ENCODE results near the gene AATK.

AATK gene

DNA sequence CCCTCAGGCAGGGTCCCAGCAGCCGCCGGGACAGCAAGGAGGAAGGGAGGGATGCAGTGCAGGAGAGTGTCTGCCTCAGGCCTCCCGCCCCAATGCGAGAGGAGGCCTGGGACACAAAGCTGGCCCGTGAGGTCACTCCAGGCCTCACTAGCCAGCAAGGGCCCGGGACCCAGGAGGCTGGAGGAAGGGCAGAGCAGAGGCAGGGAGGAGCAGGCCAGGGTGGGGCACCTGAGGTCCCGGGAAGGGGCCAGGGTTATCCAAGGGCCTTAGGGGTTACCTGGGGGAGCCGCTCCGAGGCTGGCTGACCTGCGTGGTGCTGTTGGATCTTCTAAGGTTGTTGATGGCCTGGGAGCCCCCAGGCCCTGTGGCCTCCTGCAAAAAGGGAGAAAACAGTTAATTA, 42.6 kb upstream of the AATK start:
- TF ChIP-seq, protein P1, sequence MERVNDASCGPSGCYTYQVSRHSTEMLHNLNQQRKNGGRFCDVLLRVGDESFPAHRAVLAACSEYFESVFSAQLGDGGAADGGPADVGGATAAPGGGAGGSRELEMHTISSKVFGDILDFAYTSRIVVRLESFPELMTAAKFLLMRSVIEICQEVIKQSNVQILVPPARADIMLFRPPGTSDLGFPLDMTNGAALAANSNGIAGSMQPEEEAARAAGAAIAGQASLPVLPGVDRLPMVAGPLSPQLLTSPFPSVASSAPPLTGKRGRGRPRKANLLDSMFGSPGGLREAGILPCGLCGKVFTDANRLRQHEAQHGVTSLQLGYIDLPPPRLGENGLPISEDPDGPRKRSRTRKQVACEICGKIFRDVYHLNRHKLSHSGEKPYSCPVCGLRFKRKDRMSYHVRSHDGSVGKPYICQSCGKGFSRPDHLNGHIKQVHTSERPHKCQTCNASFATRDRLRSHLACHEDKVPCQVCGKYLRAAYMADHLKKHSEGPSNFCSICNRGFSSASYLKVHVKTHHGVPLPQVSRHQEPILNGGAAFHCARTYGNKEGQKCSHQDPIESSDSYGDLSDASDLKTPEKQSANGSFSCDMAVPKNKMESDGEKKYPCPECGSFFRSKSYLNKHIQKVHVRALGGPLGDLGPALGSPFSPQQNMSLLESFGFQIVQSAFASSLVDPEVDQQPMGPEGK (CRISPR knock-in tag; IDR thresholded peaks at IDR 0.05; ENCODE audit: borderline replicate concordance), result no peak
- TF ChIP-seq ZFP30 (CRISPR knock-in tag; IDR thresholded peaks at IDR 0.05) (no peak), BACH2 (CRISPR knock-in tag; IDR thresholded peaks at IDR 0.05; ENCODE audit: borderline replicate concordance) (no peak), ARNTL (CRISPR knock-in tag; IDR thresholded peaks at IDR 0.05; ENCODE audit: borderline replicate concordance, low read depth) (no peak), GLIS3 (CRISPR knock-in tag; IDR thresholded peaks at IDR 0.05) (no peak), ESRRG (CRISPR knock-in tag; IDR thresholded peaks at IDR 0.05) (no peak), ZNF565 (CRISPR knock-in tag; conservative IDR thresholded peaks at IDR 0.05; ENCODE audit: low read depth) (no peak)
- ATAC-seq, result no peak

DNA sequence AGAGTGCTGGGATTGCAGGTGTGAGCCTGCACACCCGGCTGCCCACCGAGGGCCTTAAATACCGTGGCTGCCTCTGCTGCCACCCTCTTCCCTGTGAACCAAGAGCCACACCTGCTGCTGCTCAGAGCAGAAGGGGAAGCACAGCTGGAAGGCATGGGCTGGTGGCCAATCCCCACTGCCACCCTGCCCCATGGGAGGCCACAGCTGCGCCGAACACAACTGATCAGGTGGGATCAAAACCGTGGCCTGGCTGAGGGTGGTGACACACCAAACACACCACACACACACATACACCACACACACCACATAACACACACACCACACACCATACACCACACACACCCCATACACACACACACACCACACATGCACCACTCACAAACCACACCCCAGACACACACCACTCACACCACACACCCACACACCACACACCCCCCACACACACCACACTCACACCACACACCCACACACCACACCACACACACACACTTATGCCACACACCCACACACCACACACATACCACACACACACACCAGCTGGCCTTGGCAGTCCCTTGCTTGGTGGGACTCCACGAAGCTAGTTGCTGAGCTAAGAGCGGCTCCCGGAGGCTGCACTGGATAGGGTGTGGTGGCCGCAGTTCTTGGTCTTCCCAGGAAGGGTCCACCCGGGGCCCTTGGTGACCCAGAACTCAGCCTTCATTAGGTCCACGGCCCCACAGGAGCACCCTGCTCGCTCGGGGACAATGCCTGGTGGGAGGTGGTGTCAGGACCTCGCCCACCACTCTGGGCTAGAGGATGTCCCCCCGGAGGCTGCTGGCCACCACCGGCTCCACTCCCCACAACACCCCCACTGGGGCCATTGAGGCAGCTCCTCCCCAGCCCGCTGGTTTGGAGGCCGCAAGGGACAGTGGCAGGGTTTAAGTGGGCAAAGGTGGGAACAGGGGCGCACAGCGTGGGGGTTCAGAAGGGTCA, 41.9 kb upstream of the AATK start:
- no peak for TF ChIP-seq ZNF70 (CRISPR knock-in tag; IDR thresholded peaks at IDR 0.05)
- TF ChIP-seq SNAI2 (CRISPR knock-in tag; IDR thresholded peaks at IDR 0.05), result no peak
- no peak for TF ChIP-seq GLIS3 (CRISPR knock-in tag; IDR thresholded peaks at IDR 0.05)
- TF ChIP-seq PPARA (CRISPR knock-in tag; IDR thresholded peaks at IDR 0.05; ENCODE audit: borderline replicate concordance), result no peak
- no peak for TF ChIP-seq CSDC2 (CRISPR knock-in tag; IDR thresholded peaks at IDR 0.05)
- no peak for ATAC-seq

DNA sequence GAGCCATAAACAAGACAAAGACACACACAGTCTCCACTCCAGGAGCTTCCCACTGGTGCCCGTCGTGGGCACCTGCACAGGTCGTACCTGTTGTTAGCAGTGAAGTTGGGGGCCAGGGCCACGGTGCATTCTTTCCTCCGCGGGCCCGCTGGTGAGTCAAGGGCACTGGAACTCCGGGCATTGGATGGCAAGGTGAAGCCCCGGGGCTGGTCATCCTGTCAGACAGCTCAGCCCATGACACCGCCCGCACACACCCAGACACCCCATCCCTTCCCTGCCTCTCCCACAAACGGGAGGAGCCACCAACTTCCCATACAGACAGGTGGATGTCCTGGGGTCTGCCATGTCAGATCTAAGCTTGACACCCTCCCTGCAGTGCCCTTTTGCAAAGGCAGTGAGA, 40.6 kb upstream of the AATK start:
- no peak for TF ChIP-seq OSR1 (CRISPR knock-in tag; IDR thresholded peaks at IDR 0.05)
- no peak for TF ChIP-seq ZFP30 (CRISPR knock-in tag; IDR thresholded peaks at IDR 0.05)
- TF ChIP-seq, protein P2, sequence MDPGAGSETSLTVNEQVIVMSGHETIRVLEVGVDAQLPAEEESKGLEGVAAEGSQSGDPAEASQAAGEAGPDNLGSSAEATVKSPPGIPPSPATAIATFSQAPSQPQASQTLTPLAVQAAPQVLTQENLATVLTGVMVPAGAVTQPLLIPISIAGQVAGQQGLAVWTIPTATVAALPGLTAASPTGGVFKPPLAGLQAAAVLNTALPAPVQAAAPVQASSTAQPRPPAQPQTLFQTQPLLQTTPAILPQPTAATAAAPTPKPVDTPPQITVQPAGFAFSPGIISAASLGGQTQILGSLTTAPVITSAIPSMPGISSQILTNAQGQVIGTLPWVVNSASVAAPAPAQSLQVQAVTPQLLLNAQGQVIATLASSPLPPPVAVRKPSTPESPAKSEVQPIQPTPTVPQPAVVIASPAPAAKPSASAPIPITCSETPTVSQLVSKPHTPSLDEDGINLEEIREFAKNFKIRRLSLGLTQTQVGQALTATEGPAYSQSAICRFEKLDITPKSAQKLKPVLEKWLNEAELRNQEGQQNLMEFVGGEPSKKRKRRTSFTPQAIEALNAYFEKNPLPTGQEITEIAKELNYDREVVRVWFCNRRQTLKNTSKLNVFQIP (CRISPR knock-in tag; IDR thresholded peaks at IDR 0.05; ENCODE audit: borderline replicate concordance, low read depth), result no peak
- no peak for TF ChIP-seq ZNF8 (CRISPR knock-in tag; IDR thresholded peaks at IDR 0.05)
- no peak for ATAC-seq

DNA sequence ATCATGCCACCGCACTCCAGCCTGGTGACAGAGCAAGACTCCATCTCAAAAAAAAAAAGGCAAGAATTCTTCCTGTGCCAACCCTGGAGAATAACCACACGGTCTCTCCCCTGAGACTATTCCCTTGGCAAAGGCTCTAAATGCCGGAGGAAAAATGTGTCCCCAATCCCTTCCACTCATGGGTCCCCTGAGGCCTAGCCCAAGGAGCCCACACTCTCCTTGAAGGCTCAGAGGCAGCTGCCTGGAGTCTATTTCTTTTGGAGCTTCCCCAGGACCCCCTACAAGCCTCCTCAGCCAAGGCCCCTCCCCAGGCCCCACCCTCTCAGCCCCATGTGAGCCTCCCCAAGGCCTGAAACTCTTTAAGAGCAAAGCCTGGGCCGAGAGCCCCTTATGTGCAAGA, 40.1 kb upstream of the AATK start:
- TF ChIP-seq SNAI2 (CRISPR knock-in tag; IDR thresholded peaks at IDR 0.05) (no peak), ZNF70 (CRISPR knock-in tag; IDR thresholded peaks at IDR 0.05) (no peak), BACH2 (CRISPR knock-in tag; IDR thresholded peaks at IDR 0.05; ENCODE audit: borderline replicate concordance) (no peak)
- TF ChIP-seq, protein P3, sequence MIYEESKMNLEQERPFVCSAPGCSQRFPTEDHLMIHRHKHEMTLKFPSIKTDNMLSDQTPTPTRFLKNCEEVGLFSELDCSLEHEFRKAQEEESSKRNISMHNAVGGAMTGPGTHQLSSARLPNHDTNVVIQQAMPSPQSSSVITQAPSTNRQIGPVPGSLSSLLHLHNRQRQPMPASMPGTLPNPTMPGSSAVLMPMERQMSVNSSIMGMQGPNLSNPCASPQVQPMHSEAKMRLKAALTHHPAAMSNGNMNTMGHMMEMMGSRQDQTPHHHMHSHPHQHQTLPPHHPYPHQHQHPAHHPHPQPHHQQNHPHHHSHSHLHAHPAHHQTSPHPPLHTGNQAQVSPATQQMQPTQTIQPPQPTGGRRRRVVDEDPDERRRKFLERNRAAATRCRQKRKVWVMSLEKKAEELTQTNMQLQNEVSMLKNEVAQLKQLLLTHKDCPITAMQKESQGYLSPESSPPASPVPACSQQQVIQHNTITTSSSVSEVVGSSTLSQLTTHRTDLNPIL (CRISPR knock-in tag; IDR thresholded peaks at IDR 0.05; ENCODE audit: low read depth), result no peak
- no peak for ATAC-seq

DNA sequence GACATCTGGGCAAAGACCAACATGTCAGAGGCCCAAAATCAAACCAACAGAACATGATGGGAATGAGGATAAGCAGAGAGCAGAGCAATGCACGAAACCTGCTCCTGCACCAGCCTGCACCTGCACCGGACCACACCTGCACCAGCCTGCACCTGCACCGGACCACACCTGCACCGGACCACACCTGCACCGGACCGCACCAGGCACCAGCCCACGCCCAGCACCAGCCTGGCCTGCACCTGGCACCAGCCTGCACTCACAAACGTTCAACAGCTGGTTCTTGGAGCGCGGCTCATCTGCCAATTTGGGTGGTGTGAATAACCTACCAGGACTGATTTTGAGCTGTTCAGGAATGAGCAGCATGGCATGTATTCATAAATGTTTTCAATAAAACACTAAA, 38.6 kb upstream of the AATK start:
- TF ChIP-seq ZNF8 (CRISPR knock-in tag; IDR thresholded peaks at IDR 0.05) (no peak), ZFP30 (CRISPR knock-in tag; IDR thresholded peaks at IDR 0.05) (no peak)
- TF ChIP-seq, protein P4, sequence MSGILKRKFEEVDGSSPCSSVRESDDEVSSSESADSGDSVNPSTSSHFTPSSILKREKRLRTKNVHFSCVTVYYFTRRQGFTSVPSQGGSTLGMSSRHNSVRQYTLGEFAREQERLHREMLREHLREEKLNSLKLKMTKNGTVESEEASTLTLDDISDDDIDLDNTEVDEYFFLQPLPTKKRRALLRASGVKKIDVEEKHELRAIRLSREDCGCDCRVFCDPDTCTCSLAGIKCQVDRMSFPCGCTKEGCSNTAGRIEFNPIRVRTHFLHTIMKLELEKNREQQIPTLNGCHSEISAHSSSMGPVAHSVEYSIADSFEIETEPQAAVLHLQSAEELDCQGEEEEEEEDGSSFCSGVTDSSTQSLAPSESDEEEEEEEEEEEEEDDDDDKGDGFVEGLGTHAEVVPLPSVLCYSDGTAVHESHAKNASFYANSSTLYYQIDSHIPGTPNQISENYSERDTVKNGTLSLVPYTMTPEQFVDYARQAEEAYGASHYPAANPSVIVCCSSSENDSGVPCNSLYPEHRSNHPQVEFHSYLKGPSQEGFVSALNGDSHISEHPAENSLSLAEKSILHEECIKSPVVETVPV (CRISPR knock-in tag; IDR thresholded peaks at IDR 0.05), result no peak
- ATAC-seq, result no peak

DNA sequence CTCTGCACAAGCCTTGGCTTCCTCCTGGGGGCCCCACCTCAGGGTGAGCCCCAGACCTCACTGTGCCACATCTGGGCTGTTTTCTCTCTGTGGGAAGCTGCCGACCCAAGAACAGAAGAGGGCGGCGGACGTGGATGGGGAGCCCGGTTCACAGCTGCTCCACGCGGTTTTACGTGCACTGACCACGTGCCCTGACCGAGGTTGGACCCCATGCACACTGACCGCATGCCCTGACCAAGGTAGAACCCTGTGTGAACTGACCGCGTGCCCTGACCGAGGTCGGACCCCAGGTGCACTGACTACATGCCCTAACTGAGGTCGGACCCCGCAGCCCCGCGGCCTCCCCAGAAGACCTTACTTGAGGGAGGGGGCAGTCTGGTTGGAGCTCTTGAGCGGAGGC, 37.1 kb upstream of the AATK start:
- no peak for ATAC-seq
- no peak for TF ChIP-seq ZFP3 (CRISPR knock-in tag; IDR thresholded peaks at IDR 0.05)

Data from SK-N-SH treated with all-trans-retinoic acid at 6 μM for 48 hours (cell line).